KBM-7 (cell line): ENCODE measurements around the gene ENPP7.
"Not testable (repeated sequence)": the region's sequence is repeated elsewhere in the genome, so short reads cannot be mapped to it uniquely, and the experiment has no call there.

Experiments used
- DNase-seq: peaks from one replicate; pipeline ENCODE4 v3.0.0-alpha.2; 2015
- in situ Hi-C: fragments of 300-500 bp; cut with MboI; formaldehyde crosslinking; loops from 2 replicates; pipeline ENCODE4 v1.14.3; 2020; ENCODE audit warnings: low sequenced_read_pairs, low pct_unique_long_range_greater_than_20kb, mixed read lengths

ENPP7 gene

GRCh38 chr17:79769570-79770506 is 39.1 kb downstream of the ENPP7 start:
- DNase-seq = no peak
- in situ Hi-C loops = no loop called here

GRCh38 chr17:79771276-79771675 is 40.5 kb downstream of the ENPP7 start:
- no peak for DNase-seq
- in situ Hi-C loops = no loop called here

- DNase-seq, in situ Hi-C loops: not testable (repeated sequence)
Observed at GRCh38 chr17:79772726-79773125, 42.0 kb downstream of the ENPP7 start.

- no peak for DNase-seq
- in situ Hi-C loops = no loop called here
Observed at GRCh38 chr17:79774561-79774975, 43.8 kb downstream of the ENPP7 start.

DNA sequence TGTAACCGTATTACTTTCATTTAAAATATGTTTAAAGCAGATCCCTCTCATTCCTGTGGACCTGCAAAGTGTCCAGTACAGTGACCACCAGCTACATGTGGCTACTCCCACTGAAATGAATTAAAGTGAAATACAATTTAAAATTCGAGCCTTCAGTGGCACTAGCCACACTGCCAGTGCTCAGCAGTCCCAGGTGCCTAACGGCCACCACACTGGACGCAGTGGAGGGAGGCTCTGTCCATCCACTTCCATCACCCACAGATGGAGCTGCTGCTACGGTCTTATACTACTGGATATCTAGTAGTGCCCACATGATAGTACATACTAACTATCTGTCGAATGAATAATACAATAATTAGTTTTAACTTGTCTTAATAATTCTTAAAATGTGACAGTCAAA is 44.9 kb downstream of the ENPP7 start:
- in situ Hi-C loops = no loop called here
- no peak for DNase-seq

GRCh38 chr17:79776376-79777119 is 45.8 kb downstream of the ENPP7 start:
- DNase-seq = no peak
- in situ Hi-C loops = no loop called here

- DNase-seq = peak; percentile 74
- in situ Hi-C loops = no loop called here
Observed at GRCh38 chr17:79777120-79777893, 46.6 kb downstream of the ENPP7 start.

GRCh38 chr17:79777894-79778503 is 47.3 kb downstream of the ENPP7 start, which contains the start of gene CBX2:
Gene CBX2 (plus strand): TSS chr17:79778148. CDS start chr17:79778236, 88 bp downstream.
- DNase-seq = peak; percentile 46
- in situ Hi-C loops = no loop called here

DNA sequence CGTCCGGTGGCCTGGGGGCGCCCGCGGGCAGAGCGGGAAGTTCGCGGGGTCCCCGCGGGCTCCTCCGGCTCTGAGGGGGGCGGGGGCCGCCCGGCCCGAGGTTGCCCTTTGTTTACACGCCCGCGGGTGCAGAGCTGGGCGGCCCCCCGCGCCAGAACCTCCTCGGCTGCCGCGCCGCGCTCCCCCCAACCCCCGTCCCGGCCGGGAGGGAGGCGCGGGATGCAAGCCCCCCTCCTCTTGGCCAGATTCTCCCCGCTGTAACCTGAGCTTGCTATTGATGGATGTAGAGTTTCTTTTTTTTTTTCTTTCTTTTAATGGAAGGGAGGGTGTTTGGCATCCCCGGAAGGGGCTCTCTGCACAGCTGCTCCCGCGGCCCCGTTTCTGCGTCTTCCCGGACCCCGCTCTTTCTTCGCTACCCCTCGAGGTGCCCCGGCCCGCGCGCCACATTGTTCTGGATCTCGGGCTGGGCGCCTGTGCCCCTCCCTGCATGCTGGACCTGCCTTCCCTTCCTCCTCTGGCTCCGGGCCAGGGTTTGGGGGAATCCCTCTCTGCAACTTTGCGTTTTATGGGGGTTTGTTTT is 47.9 kb downstream of the ENPP7 start:
- in situ Hi-C loops = no loop called here
- DNase-seq = peak; percentile 55

DNA sequence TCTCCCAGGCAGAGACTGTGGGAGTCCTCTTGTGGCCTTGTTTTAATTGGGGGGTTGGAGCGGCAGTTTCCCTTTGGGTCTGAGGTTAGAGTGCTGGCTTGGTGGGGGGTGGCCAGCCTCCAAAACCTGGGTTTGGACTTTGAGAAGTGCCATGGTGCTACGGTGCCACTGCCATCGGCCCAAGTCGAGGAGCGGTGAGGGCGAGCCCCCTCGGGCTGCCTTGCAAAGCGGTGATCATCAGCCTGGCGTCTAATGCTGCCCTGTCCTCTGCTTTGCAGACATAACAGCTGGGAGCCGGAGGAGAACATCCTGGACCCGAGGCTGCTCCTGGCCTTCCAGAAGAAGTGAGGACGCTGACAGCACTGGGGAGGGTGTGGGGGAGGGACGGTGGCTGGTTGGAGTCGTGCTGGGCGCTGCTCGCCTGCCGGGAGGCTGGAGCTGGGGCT is 48.4 kb downstream of the ENPP7 start:
- in situ Hi-C loops = no loop called here
- no peak for DNase-seq

DNA sequence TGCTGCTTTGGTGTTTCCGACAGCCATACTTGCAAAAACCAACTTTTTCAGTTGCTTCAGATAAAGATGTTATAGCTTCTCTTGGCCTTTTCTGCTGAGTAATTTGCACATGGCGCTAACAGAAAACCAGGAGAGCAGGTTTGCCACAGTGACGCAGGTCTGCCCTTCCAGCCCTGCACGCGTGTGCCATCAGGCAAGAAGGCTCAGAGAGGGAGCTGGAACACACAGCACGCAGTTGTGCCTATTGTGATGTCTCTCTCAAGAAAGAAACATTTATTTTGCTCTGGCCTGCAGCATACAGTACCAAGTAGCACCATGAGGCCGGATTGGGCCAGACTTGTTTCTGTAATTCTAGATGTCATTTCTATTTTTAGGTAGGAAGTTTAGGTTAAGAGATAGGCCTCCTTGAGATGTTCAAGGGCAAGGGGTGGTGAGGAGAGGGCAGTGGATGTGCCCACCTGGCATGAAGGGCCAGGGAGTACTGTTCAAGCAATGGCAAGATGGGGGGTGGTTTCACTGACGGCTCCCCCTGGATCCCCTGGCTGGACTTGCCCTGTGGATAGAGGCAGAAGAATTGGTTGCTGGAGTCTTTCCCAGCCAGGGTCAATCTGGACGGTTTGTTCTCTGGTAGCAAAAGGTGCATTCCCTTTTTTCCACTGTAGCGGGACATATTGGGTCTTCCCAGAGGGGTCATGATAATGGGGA is 49.1 kb downstream of the ENPP7 start:
- DNase-seq = no peak
- in situ Hi-C loops = no loop called here

GRCh38 chr17:79781012-79781650 is 50.4 kb downstream of the ENPP7 start:
- in situ Hi-C loops = no loop called here
- DNase-seq = no peak

GRCh38 chr17:79781736-79782575 is 51.2 kb downstream of the ENPP7 start:
- no peak for DNase-seq
- in situ Hi-C loops = no loop called here

- no peak for DNase-seq
- in situ Hi-C loops = no loop called here
Observed at GRCh38 chr17:79783891-79784290, 53.1 kb downstream of the ENPP7 start.

GRCh38 chr17:79784353-79785016 is 53.7 kb downstream of the ENPP7 start:
- DNase-seq = no peak
- in situ Hi-C loops = no loop called here
